Measurements from ENCODE around the gene HOXB1.

- TF ChIP-seq POLR2A (IDR thresholded peaks at IDR 0.05) (no peak), CTCF (IDR thresholded peaks at IDR 0.05 in 8 of 11, conservative IDR thresholded peaks at IDR 0.05 in 3 of 11) (no peak)
These were observed 16.3 kb downstream of the HOXB1 start for GRCh38 chr17:48514477-48514876.

Measured in spleen (tissue), 7 donors.